KG1 (cell line): ENCODE measurements around the gene AK2.
"Not testable (repeated sequence)": the region's sequence is repeated elsewhere in the genome, so short reads cannot be mapped to it uniquely, and the experiment has no call there.

Source experiments
- DNase-seq: peaks from one replicate; lab custom pipeline; 2025; lab: John Stamatoyannopoulos, UW

AK2 gene

GRCh38 chr1:33036526-33037503, at the start of gene AK2:
TSS of gene AK2 (minus strand) at chr1:33036883. CDS start at chr1:33036828, 55 bp downstream.
- DNase-seq, result peak; percentile 94

- DNase-seq, result no peak
Measured at GRCh38 chr1:33086384-33086850, 49.7 kb upstream of the AK2 start.

- no peak for DNase-seq
Measured at GRCh38 chr1:33085332-33085731, 48.6 kb upstream of the AK2 start.

GRCh38 chr1:33082575-33083108, 46.0 kb upstream of the AK2 start:
- no peak for DNase-seq

- no peak for DNase-seq
Measured at GRCh38 chr1:33081554-33082305, 45.0 kb upstream of the AK2 start.

GRCh38 chr1:33080885-33081553, 44.3 kb upstream of the AK2 start, which contains the start of gene AZIN2:
TSS of gene AZIN2 (plus strand) at chr1:33081153. CDS start at chr1:33082250, 1,097 bp downstream.
- no peak for DNase-seq

- no peak for DNase-seq
Measured at GRCh38 chr1:33080373-33080772, 43.7 kb upstream of the AK2 start.

- DNase-seq, result no peak
Measured at GRCh38 chr1:33078030-33078591, 41.4 kb upstream of the AK2 start.

GRCh38 chr1:33074193-33074945, 37.7 kb upstream of the AK2 start:
- DNase-seq, result no peak

- no peak for DNase-seq
Measured at GRCh38 chr1:33072707-33073106, 36.0 kb upstream of the AK2 start.

- DNase-seq, result no peak
Measured at GRCh38 chr1:33070628-33071027, 33.9 kb upstream of the AK2 start.

- not testable (repeated sequence) for DNase-seq
Measured at GRCh38 chr1:33068108-33068507, 31.4 kb upstream of the AK2 start.

GRCh38 chr1:33066477-33066876, 29.8 kb upstream of the AK2 start:
- DNase-seq, result not testable (repeated sequence)

GRCh38 chr1:33065301-33065700, 28.6 kb upstream of the AK2 start:
- DNase-seq, result no peak

- DNase-seq, result not testable (repeated sequence)
Measured at GRCh38 chr1:33064284-33064683, 27.6 kb upstream of the AK2 start.

GRCh38 chr1:33061834-33062233, 25.2 kb upstream of the AK2 start:
- no peak for DNase-seq

GRCh38 chr1:33060579-33061083, 23.9 kb upstream of the AK2 start:
- no peak for DNase-seq

- no peak for DNase-seq
Measured at GRCh38 chr1:33057095-33057494, 20.4 kb upstream of the AK2 start.

GRCh38 chr1:33056426-33056825, 19.7 kb upstream of the AK2 start:
- DNase-seq, result no peak

GRCh38 chr1:33055210-33056008, 18.7 kb upstream of the AK2 start:
- peak; percentile 48 for DNase-seq
